ENCODE results near the gene TSSC4. TPM values are rescaled to one million over a fixed set of nuclear protein-coding genes. Genes with fewer than 3 reads are reported as not detected.

TSSC4 gene
- total and polyA plus RNA-seq, 2 of the 13 experiments (the other 11 are each of a cell fraction or from before 2014, with no cell fraction given): 16.2 to 58.6 TPM

DNA sequence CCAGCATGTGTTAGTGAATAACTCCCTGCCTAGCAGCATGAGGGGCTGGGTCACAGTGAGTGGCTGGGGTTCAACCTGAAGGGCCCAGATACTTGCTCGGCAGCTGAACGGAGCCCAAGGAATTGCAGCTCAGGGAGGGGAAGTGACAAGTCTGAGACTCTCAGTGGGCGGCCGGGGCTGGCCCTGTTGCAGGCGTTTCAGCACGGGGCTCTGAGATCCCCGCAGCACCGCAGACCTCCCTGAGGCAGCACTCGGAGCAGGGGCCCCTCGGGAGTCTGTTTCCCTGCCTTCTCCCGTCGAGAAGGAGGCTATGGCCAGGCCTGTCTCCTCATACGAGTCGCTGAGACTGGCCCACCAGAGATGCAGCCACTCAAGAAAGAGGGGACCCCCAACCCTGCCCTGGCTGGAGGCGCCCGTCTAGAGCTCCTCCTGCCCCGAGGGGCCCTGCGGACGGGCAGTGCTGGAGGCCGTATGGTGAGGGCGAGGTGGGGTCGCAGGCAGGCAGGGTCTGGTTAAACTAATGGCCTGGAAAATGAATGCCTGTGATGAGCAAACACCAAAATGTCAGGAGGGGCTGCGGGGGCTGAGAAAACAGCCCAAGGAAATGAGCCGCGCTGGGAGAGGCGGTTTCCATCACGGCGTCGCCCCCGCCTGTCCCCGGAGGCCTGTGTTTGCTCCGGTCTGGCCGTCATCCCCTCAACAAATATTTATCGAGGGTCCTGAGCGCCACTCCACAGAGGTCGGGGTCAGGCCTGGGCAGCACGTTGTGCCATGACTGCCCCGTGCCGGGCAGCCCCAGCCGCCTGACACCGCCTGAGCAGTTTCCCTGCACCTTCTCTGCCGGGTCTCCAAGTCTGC, 9.3 kb downstream of the TSSC4 start (continued):
- TF ChIP-seq KMT2A (CRISPR knock-in tag; IDR thresholded peaks at IDR 0.05): no peak
- TF ChIP-seq, protein P1, sequence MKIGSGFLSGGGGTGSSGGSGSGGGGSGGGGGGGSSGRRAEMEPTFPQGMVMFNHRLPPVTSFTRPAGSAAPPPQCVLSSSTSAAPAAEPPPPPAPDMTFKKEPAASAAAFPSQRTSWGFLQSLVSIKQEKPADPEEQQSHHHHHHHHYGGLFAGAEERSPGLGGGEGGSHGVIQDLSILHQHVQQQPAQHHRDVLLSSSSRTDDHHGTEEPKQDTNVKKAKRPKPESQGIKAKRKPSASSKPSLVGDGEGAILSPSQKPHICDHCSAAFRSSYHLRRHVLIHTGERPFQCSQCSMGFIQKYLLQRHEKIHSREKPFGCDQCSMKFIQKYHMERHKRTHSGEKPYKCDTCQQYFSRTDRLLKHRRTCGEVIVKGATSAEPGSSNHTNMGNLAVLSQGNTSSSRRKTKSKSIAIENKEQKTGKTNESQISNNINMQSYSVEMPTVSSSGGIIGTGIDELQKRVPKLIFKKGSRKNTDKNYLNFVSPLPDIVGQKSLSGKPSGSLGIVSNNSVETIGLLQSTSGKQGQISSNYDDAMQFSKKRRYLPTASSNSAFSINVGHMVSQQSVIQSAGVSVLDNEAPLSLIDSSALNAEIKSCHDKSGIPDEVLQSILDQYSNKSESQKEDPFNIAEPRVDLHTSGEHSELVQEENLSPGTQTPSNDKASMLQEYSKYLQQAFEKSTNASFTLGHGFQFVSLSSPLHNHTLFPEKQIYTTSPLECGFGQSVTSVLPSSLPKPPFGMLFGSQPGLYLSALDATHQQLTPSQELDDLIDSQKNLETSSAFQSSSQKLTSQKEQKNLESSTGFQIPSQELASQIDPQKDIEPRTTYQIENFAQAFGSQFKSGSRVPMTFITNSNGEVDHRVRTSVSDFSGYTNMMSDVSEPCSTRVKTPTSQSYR (CRISPR knock-in tag; IDR thresholded peaks at IDR 0.05; ENCODE audit: borderline replicate concordance): no peak
- no peak for TF ChIP-seq SP140L (CRISPR knock-in tag; IDR thresholded peaks at IDR 0.05; ENCODE audit: borderline replicate concordance)
- TF ChIP-seq, protein P2, sequence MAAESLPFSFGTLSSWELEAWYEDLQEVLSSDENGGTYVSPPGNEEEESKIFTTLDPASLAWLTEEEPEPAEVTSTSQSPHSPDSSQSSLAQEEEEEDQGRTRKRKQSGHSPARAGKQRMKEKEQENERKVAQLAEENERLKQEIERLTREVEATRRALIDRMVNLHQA (CRISPR knock-in tag; IDR thresholded peaks at IDR 0.05): no peak
- no peak for TF ChIP-seq ZNF20 (CRISPR knock-in tag; IDR thresholded peaks at IDR 0.05)
- TF ChIP-seq MTF2 (CRISPR knock-in tag; IDR thresholded peaks at IDR 0.05; ENCODE audit: borderline replicate concordance): no peak
- TF ChIP-seq, protein P3, sequence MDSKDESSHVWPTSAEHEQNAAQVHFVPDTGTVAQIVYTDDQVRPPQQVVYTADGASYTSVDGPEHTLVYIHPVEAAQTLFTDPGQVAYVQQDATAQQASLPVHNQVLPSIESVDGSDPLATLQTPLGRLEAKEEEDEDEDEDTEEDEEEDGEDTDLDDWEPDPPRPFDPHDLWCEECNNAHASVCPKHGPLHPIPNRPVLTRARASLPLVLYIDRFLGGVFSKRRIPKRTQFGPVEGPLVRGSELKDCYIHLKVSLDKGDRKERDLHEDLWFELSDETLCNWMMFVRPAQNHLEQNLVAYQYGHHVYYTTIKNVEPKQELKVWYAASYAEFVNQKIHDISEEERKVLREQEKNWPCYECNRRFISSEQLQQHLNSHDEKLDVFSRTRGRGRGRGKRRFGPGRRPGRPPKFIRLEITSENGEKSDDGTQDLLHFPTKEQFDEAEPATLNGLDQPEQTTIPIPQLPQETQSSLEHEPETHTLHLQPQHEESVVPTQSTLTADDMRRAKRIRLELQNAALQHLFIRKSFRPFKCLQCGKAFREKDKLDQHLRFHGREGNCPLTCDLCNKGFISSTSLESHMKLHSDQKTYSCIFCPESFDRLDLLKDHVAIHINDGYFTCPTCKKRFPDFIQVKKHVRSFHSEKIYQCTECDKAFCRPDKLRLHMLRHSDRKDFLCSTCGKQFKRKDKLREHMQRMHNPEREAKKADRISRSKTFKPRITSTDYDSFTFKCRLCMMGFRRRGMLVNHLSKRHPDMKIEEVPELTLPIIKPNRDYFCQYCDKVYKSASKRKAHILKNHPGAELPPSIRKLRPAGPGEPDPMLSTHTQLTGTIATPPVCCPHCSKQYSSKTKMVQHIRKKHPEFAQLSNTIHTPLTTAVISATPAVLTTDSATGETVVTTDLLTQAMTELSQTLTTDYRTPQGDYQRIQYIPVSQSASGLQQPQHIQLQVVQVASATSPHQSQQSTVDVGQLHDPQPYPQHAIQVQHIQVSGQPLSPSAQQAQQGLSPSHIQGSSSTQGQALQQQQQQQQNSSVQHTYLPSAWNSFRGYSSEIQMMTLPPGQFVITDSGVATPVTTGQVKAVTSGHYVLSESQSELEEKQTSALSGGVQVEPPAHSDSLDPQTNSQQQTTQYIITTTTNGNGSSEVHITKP (CRISPR knock-in tag; IDR thresholded peaks at IDR 0.05; ENCODE audit: low read depth): no peak
- TF ChIP-seq LCORL (IDR thresholded peaks at IDR 0.05): no peak
- TF ChIP-seq LCORL (CRISPR knock-in tag; IDR thresholded peaks at IDR 0.05): peak; percentile 91
- TF ChIP-seq TBX3 (IDR thresholded peaks at IDR 0.05; ENCODE audit: borderline replicate concordance): no peak
- TF ChIP-seq SSRP1 (CRISPR knock-in tag; IDR thresholded peaks at IDR 0.05): no peak
- no peak for TF ChIP-seq TEAD2 (CRISPR knock-in tag; IDR thresholded peaks at IDR 0.05)
- no peak for TF ChIP-seq U2AF1 (optimal IDR thresholded peaks at IDR 0.05; ENCODE audit: low read depth, low read length)
- TF ChIP-seq, protein P4, sequence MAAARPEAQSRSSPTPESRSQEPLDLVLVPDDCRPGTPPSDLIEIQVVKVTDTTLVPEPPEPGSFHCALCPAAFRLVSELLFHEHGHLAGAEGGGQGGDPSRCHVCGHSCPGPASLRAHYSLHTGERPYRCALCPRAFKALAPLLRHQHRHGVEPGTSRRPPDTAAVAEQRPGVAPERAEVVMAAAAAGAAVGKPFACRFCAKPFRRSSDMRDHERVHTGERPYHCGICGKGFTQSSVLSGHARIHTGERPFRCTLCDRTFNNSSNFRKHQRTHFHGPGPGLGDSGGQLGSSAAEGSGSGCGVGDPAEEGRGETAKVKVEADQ (CRISPR knock-in tag; IDR thresholded peaks at IDR 0.05; ENCODE audit: borderline replicate concordance): no peak
- TF ChIP-seq KAT7 (CRISPR knock-in tag; IDR thresholded peaks at IDR 0.05; ENCODE audit: borderline replicate concordance): no peak; the same call in 1 of the 2 replicates
- no peak for TF ChIP-seq CENPT (CRISPR knock-in tag; IDR thresholded peaks at IDR 0.05; ENCODE audit: low read depth)
- peak; percentile 47; the same call in 1 of the 2 replicates for TF ChIP-seq CREM (IDR thresholded peaks at IDR 0.05)
- no peak for TF ChIP-seq CREM (CRISPR knock-in tag; IDR thresholded peaks at IDR 0.05)
- peak; percentile 80 for TF ChIP-seq SMAD3 (CRISPR knock-in tag; IDR thresholded peaks at IDR 0.05)
- TF ChIP-seq ZNF335 (CRISPR knock-in tag; IDR thresholded peaks at IDR 0.05): peak; percentile 27; the same call in 1 of the 2 replicates
- TF ChIP-seq ATF1 (CRISPR knock-in tag; IDR thresholded peaks at IDR 0.05): no peak
- TF ChIP-seq SRF (IDR thresholded peaks at IDR 0.05; ENCODE audit: low read depth, low read length): no peak
- TF ChIP-seq ETV6 (CRISPR knock-in tag; conservative IDR thresholded peaks at IDR 0.05): no peak
- no peak for TF ChIP-seq MLLT10 (CRISPR knock-in tag; IDR thresholded peaks at IDR 0.05)

Measured in HepG2 (cell line).